Activated naive CD4-positive, alpha-beta T cell treated with anti-CD3 and anti-CD28 coated beads, Interleukin-2, amount 50 U/mL, for 72 hours (primary cell): Measurements from ENCODE around the gene TMPRSS6. TPM values are rescaled to one million over a fixed set of nuclear protein-coding genes. Genes with fewer than 3 reads are reported as not detected.

ENCODE experiments used
- total RNA-seq, 2 donors: library from RNA; stranded (reverse); gene quantifications; one replicate each; pipeline ENCODE4 v1.2.3, GENCODE V29; 2022

Gene TMPRSS6
- total RNA-seq, 2 donors from 2014 or later = 8.7 to 27.8 TPM

Other genes starting within 250 kb of the TMPRSS6 start
- gene NCF4, start 248.7 kb downstream of the TMPRSS6 start, total RNA-seq = 1 to 10 TPM; 2.9 to 7.0 TPM
- gene CSF2RB, start 196.1 kb downstream of the TMPRSS6 start, total RNA-seq = 1 to 10 TPM in 1 of 2 donors, under 1 TPM in 1; 0.87 to 1.4 TPM
- gene TST, start 90.3 kb downstream of the TMPRSS6 start, total RNA-seq = 1 to 10 TPM; 5.1 to 5.3 TPM
- 10 to 100 TPM; 20.9 to 23.2 TPM for gene MPST, start 90.0 kb downstream of the TMPRSS6 start, total RNA-seq
- 10 to 100 TPM; 20.0 to 35.7 TPM for gene KCTD17, start 58.0 kb downstream of the TMPRSS6 start, total RNA-seq
- 100 to 1,000 TPM; 170 to 253 TPM for gene IL2RB, start 40.2 kb upstream of the TMPRSS6 start, total RNA-seq
- gene C1QTNF6, start 78.5 kb upstream of the TMPRSS6 start, total RNA-seq = 10 to 100 TPM; 13.8 to 14.5 TPM
- 10 to 100 TPM in 1 of 2 donors, 1 to 10 TPM in 1; 5.2 to 28.1 TPM for gene SSTR3, start 102.8 kb upstream of the TMPRSS6 start, total RNA-seq
- gene RAC2, start 134.6 kb upstream of the TMPRSS6 start, total RNA-seq = 100 to 1,000 TPM; 655 to 769 TPM
- gene CYTH4, start 172.8 kb upstream of the TMPRSS6 start, total RNA-seq = 10 to 100 TPM; 60.7 to 69.7 TPM